CD4-positive, alpha-beta T cell treated with Interleukin-15 for 4 hours (primary cell): ENCODE results near the gene PRM1.
"Not testable (repeated sequence)": the region's sequence is repeated elsewhere in the genome, so short reads cannot be mapped to it uniquely, and the experiment has no call there.

Source experiments
- DNase-seq: peaks from one replicate; pipeline ENCODE4 v3.0.0-alpha.2; 2020; ENCODE audit warnings: low spot score

The PRM1 gene

DNA sequence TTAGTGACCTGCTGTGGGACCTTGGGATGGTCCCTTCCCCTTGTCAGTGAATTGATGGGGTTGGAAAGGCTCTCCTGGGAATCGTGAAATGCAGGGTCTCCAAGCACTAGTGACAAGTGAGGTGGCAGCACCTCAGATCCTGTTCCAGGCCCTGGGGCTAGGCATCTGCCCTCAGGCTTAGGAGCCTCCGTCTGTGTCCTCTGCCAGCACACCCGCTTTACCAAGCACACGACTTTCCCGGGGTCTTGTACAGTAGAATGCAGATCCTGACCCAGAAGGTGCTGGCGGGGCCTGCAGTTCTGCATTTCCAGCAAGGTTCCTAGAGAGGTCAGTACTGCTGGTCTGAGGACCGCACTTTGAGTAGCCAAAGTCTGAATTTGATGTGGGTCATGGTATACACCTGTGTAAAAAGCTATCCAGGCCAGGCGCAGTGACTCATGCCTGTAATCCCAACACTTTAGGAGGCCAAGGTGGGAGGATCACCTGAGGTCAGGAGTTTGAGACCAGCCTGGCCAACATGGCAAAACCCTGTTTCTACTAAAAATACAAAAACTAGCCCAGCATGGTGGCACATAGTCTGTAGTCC, 33.3 kb upstream of the PRM1 start:
- DNase-seq, result no peak

DNA sequence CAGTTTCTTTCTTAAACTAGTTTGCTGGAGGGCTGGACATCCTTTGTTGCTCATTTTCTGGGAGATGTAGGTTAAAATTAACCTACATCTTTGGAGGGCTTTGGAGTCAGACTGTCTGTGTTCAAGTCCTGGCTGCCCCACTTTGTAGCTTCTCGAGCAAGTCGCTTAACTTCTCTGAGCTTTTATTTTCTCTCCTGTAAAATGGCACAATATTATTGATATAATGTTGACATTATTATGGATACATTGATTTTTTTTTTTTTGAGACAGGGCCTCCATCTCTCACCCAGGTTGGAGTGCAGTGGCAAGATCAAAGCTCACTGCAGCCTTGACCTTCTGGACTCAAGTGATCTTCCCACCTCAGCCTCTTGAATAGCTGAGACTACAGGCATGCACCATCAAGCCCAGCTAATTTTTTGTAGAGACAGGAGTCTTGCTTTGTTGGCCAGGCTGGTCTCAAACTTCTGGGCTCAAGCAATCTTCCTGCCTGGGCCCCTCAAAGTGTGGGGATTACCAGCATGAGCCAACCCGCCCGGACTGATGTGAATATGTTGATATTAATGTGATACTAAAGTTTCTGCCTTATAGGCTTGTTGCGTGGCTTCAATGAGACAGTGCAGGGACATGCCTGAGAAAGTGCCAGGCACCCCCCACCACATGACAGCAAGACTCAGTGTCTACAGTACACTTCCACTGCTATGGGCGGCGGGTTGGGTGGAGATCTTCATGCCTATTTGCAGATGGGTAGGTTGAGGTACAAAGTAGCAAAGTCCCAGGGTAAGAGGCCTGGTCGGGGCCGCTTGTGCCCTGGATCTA, 32.6 kb upstream of the PRM1 start:
- no peak for DNase-seq

DNA sequence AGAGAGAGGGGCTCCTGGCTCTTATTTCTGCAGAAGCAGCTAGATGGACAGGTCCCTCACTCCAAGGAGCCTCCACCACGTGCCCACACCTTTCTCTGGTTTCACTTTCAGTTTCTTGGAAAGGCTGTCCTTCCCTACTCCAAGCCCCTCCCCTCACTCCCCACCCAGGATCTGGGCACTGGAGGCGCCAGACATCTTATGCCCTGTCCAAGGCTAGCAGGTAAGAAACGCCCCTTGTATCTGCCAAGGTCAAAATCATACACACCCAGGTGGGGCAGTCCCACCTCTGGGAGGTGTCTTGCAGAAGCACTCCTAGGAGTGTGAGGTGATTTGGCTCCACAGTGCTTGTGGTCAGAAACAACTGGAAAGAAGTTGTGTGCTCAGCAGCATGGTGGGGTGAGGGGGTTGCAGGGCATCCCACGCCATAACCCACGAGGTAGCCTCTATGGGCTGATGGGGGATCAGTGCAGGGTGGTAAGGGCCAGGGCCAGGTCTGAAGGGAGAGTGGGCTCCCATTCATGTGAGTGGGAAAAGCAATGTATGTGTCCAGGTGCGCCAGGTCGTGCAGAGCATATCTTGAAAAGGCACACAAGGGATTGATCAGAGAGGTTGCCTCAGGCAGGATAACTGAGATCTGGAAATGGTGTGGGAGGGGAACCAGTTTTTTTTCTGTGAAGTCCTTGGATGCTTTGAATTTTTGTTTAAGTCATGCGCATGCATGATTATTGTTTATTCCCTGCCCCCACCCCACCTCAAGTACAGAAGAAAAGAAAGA, 31.8 kb upstream of the PRM1 start:
- peak; percentile 28 for DNase-seq

DNA sequence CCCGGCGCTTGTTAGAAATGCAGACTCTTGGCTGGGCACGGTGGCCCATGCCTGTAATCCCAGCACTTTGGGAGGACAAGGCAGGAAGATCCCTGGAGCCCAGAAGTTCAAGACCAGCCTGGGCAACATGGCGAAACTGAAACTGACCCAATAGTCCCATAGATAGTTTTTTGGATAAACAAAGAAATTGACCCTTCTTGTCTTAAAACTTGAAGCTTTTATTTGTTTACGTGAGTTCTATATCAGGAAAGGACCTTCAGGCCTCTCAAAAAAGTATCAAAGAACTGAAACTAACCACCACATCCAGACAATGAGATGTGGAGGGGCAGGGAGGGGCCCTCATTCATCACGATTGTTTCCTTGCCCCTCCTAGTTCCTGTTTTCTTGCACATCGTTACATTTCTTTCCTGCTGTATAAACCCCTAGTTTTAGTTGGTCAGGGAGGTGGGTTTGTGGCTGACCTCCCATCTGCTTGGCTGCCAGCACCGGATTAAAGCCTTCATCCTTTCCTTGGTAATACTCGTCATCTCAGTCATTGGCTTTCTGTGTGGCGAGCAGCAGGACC, 29.9 kb upstream of the PRM1 start:
- DNase-seq, result peak; percentile 33

GRCh38 chr16:11310634-11310977, 29.5 kb upstream of the PRM1 start:
- DNase-seq, result no peak

- no peak for DNase-seq
These were observed 28.9 kb upstream of the PRM1 start for GRCh38 chr16:11309895-11310633.

DNA sequence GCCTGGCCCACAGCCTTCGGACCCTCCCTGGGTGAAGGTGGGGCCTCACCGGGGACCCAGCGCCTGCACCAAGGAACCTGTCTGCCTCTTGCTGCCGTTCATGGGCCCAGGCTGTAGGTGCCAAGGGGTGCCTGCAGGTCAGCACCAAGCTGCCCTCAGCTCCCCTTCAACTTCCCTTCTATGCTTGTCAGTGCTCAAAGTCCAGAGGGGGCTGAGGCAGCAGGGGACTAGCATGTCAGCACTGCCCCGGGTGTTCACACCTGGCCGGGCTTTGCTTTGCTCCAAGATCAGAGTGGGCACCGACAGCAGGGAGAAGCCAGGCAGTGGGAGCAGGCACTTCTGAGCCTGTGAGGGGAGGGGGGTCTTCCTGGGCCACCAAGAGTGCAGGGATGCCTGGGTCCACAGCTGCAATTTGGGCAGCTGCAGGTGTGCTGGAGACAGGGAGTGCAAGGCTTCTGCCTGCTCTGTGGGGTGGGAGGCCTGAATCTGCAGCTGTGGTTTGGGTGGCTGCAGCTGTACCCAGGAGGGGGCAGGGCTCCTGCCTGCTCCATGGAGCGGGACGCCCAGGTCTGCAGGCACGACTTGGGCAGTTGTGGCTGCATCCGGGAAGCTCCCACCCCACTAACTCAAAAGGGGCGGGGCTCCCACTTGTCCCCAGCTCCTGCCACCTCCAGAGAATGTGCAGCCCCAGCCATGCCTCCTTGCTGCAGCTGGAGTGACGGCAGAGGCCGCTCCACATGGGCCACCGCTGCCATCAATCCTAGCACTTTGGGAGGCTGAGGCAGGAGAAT, 27.6 kb upstream of the PRM1 start:
- no peak for DNase-seq

DNA sequence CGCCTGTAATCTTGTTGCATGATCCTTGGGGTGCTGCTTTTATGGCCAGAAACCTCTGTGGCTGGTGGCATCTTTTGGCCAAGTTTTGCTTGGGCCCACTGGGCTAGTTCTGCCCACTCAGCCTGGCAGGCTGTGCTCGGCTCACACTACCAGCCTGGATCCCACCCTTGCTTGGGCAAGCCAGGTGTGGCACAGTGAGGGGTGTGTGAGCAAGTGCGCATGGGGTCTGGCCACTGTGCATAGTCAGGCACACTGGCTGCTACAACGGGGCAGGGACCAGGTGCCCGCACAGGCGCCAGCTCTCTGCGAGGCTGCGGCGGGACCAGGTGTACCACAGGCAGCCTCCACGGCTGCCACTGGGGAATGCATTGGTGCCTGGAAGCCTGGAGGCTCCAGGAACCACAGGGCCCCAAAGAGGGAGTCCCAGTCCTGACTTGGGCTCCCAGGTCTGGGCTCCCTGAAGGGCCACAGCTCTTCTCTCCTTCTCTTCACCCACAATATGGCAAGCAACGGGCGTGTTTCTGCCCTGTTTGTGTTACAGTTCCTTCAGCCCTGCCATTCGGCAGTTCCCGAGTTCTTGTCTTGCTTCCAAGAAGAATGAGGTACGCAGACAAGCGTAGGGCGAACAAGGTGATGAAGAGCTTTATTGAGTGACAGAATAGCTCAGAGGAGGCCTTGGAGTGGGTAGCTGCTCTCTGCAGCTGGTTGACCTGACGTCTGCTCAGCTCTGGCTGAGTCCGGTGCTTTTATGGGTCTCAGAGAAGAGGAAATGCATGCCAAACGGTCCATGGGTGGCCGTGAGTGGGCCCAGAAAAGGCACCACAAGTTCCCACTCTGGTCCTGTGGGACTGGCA, 26.7 kb upstream of the PRM1 start:
- no peak for DNase-seq

GRCh38 chr16:11306997-11307638, 26.0 kb upstream of the PRM1 start:
- DNase-seq, result no peak

GRCh38 chr16:11306381-11306780, 25.3 kb upstream of the PRM1 start:
- no peak for DNase-seq

GRCh38 chr16:11303405-11304138, 22.4 kb upstream of the PRM1 start:
- no peak for DNase-seq

DNA sequence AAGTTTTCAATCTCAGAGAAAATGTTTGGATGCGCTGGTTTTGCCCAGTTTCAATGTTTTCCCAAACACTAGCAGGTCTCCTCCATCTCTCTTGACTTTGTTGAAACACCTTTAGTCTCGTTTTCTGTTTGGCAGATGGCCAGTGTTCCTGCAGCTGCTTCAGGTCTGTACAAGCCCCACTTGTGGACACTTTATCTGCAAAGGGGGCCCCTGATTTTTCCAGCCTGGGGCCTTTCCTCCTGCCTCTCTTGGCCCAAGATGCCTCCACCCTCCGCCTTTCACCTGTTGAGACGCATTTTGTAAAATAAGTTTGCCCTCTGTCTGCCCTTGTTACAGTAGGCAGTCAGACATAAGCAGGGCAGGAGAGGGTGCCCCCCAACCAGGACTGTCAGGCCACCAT, 21.8 kb upstream of the PRM1 start:
- DNase-seq, result no peak

DNA sequence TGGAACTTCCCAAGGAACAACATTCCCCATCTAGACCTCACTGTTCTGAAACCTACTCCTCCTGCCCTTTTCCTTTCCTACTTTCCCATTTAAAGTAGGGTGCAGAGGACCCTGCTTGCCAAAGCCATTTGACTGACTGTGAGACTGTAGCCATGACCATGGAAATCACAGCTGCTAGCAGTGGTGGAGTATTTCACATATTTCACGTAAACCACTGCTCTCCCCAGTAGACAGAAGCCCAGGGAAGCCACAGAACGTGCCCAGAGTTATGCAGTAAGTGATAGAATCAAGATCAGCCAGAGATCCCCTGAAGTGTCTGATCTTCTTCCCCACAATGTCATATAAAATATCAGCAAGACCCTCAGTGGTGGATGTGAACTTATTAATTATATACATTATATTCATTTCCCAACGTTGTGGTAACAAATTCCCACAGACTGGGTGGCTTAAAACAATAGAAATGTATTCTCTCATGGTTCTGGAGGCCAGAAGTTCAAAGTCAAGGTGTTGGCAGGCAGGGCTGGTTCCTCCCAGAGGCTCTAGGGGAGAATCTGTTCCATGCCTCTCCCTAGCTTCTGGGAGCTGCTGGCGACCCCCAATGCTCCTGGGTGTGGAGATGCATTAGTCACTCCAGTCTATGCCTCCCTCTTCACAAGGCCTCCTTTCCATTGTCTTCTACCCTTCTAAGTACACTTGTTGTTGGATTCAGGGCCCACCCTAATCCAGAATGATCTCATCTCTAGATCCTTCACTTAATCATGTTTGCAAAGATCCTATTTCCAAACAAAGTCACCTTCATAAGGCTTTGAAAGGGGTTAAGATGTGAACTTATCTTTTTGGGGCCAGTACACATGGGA, 20.7 kb upstream of the PRM1 start:
- no peak for DNase-seq

GRCh38 chr16:11300560-11300892, 19.4 kb upstream of the PRM1 start:
- DNase-seq, result no peak

DNA sequence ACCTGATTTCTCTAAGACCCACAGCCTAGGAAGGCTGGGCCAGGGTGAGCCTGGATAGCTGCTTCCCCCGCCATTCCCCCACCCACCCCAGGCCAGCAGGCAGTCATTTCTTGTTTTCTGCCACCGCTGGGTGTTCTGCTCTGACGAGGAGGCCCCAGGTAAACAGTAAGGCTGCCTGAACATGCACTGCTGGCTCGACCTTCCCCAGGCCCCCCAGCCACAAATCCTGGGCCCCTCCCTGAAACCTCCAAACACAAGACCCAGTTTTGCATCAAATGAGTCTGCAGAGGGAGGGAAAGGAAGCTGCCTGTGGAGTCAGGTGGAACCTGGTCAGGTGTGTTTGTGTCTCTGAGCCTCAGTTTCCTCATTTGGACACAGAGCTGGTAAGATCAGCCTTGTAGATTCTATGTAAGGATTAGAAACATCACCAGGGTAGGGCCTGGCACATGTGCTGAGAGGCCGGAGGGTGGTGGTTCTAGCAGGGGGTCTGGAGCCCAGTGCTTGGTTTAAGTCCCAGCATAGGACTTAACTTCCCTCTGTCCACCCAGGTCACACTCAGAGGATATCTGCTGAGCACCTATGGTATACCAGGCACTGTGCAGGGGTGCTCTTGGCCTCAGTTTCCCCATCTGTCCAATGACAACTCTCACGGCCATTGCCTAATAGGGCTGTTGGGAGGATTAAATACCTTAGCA, 18.9 kb upstream of the PRM1 start:
- DNase-seq, result no peak

- DNase-seq, result not testable (repeated sequence)
These were observed 17.9 kb upstream of the PRM1 start for GRCh38 chr16:11298950-11299547.
